ENCODE measurements around the gene LTBP1.

Gene LTBP1

DNA sequence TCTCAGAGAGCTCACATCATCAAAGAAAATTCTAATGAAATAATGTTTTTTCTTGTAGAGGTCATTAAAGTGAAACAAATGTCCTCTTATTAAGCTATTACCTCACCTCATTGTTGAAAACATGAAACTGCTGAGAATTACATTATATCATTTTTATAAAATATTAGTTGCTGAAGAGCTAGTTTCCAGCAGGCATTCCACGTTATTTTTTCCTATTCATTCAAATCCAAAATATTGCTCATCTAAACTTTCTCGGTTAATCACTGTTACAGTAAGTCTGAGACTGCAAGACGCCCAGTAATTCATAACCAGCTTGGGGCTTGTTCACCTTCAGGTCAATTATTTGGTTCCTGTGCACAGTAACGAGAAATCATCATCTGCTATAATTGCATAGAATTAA lies 391.2 kb downstream of the LTBP1 start:
- WGBS (ENCODE audit: extremely low coverage, insufficient coverage, low lambda C conversion rate), result no CpG with 5 or more reads among the region's 4 CpGs
- DNase-seq, result no peak
- no peak overlapping the region for H2BK120ac ChIP-seq (ENCODE audit: low read depth, low read length)
- H3K23ac ChIP-seq (ENCODE audit: low read length), result no peak overlapping the region
- H3K56ac ChIP-seq (ENCODE audit: low read length), result no peak overlapping the region
- no peak overlapping the region for H2BK5ac ChIP-seq (ENCODE audit: low read length)
- no peaks in the 10 kb centered on the region for H3K27me3 ChIP-seq (ENCODE audit: insufficient read depth, low read length, poor library complexity)
- no peak overlapping the region for H4K8ac ChIP-seq (ENCODE audit: low read depth, low read length)
- H3K9ac ChIP-seq (ENCODE audit: low read length), result no peak overlapping the region
- H2BK15ac ChIP-seq (replicated peaks; ENCODE audit: low read depth), result no peak overlapping the region
- H3K36me3 ChIP-seq (ENCODE audit: control insufficient read depth, insufficient read depth, low read length), result no peaks in the 10 kb centered on the region
- no peak overlapping the region for H4K5ac ChIP-seq (ENCODE audit: low read length)
- H3K79me1 ChIP-seq (ENCODE audit: low read length), result no peaks in the 10 kb centered on the region
- no peaks in the 10 kb centered on the region for H3K79me2 ChIP-seq (ENCODE audit: control insufficient read depth, insufficient read depth, low read length)
- no peaks in the 10 kb centered on the region for H3K4me1 ChIP-seq (ENCODE audit: control insufficient read depth, low read depth, low read length)
- H3K18ac ChIP-seq (ENCODE audit: low read length), result no peak overlapping the region
- H3K27ac ChIP-seq (ENCODE audit: low read depth, low read length), result no peak overlapping the region
- H2AK5ac ChIP-seq (ENCODE audit: low read length), result no peak overlapping the region
- no peak overlapping the region for H3K4me2 ChIP-seq (ENCODE audit: low read length)
- no peak overlapping the region for H3K4ac ChIP-seq (ENCODE audit: low read depth, low read length)
- no peak overlapping the region for H3K4me3 ChIP-seq (ENCODE audit: low read length)

DNA sequence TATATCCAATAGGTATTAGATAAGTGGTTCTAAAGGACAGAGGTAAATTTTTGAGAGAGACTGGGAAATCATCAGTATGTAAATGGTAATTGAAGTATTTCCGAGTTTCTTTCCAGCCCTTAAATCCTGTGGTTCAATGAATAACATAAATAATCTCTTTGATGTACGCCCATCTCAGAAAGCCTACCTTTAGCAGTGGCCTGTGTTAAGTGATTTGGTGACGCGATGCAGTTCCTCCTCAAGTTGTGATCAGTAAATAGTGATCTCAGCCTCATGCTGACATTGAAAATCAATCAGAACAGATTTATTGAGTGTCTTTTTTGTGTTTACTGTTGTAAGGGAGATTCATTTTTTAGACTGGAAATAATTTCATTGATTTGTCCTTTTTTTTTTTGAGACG lies 392.5 kb downstream of the LTBP1 start:
- DNase-seq, result no peak
- H3K56ac ChIP-seq (ENCODE audit: low read length), result no peak overlapping the region
- no peak overlapping the region for H3K4ac ChIP-seq (ENCODE audit: low read depth, low read length)
- no peak overlapping the region for H2AK5ac ChIP-seq (ENCODE audit: low read length)
- H3K27ac ChIP-seq (ENCODE audit: low read depth, low read length), result no peak overlapping the region
- no peak overlapping the region for H4K8ac ChIP-seq (ENCODE audit: low read depth, low read length)
- no peak overlapping the region for H3K4me2 ChIP-seq (ENCODE audit: low read length)
- no peaks in the 10 kb centered on the region for H3K79me1 ChIP-seq (ENCODE audit: low read length)
- no peaks in the 10 kb centered on the region for H3K36me3 ChIP-seq (ENCODE audit: control insufficient read depth, insufficient read depth, low read length)
- no peak overlapping the region for H2BK5ac ChIP-seq (ENCODE audit: low read length)
- H3K4me3 ChIP-seq (ENCODE audit: low read length), result no peak overlapping the region
- no peak overlapping the region for H3K23ac ChIP-seq (ENCODE audit: low read length)
- H2BK15ac ChIP-seq (replicated peaks; ENCODE audit: low read depth), result no peak overlapping the region
- no peak overlapping the region for H3K18ac ChIP-seq (ENCODE audit: low read length)
- no peaks in the 10 kb centered on the region for H3K4me1 ChIP-seq (ENCODE audit: control insufficient read depth, low read depth, low read length)
- H3K27me3 ChIP-seq (ENCODE audit: insufficient read depth, low read length, poor library complexity), result no peaks in the 10 kb centered on the region
- no CpG with 5 or more reads among the region's 5 CpGs for WGBS (ENCODE audit: extremely low coverage, insufficient coverage, low lambda C conversion rate)
- H3K9ac ChIP-seq (ENCODE audit: low read length), result no peak overlapping the region
- no peaks in the 10 kb centered on the region for H3K79me2 ChIP-seq (ENCODE audit: control insufficient read depth, insufficient read depth, low read length)
- H4K5ac ChIP-seq (ENCODE audit: low read length), result no peak overlapping the region
- no peak overlapping the region for H2BK120ac ChIP-seq (ENCODE audit: low read depth, low read length)

DNA sequence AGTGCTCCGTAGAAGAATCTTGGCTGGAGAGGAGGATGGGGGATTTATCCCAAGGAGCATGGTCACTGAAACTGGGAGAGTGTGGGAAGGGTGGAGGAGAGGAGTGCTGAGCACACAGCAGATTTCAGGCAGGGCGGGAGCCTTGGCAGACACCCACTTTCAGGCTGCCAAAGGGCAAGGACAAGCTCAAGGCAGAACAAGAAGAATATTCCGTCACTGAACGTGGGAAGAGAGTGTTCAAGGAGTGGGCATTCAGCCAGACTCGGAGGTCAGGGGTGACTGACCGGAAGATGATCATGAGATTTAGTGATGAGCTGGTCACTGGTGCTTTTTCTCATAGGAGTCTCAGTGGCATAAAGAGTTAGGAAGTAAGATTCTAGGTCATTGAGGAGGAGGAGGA lies 393.5 kb downstream of the LTBP1 start:
- no CpG with 5 or more reads among the region's 6 CpGs for WGBS (ENCODE audit: extremely low coverage, insufficient coverage, low lambda C conversion rate)

DNA sequence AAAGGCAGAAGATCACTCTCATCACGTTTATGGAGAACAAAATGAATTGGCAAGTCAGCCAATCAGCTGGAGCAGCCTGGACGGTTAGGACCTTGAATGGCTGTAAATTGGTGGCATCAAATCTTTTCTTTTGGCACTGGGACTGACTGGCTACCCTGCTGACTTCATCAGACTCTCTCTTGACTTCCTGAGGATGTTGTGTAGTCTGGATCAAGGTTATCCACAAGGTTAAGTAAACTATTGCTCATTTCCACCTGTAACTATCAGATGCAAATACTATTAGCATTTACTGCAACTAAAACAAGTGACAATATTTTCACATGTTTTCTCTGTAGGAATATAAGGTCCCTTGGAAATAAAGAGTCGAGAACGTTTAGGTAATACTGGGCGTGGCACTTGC lies 395.4 kb downstream of the LTBP1 start:
- H3K79me2 ChIP-seq (ENCODE audit: control insufficient read depth, insufficient read depth, low read length), result no peaks in the 10 kb centered on the region

More for the DNA sequence above, 393.5 kb downstream of the LTBP1 start:
- Histone ChIP-seq H4K5ac (ENCODE audit: low read length) (no peak overlapping the region), H3K4me3 (ENCODE audit: low read length) (no peak overlapping the region), H3K79me1 (ENCODE audit: low read length) (no peaks in the 10 kb centered on the region), H3K27me3 (ENCODE audit: insufficient read depth, low read length, poor library complexity) (peaks cover 1% of the 10 kb centered on the region), H3K36me3 (ENCODE audit: control insufficient read depth, insufficient read depth, low read length) (no peaks in the 10 kb centered on the region), H3K4me1 (ENCODE audit: control insufficient read depth, low read depth, low read length) (no peaks in the 10 kb centered on the region), H2AK5ac (ENCODE audit: low read length) (no peak overlapping the region), H3K4me2 (ENCODE audit: low read length) (no peak overlapping the region), H2BK15ac (replicated peaks; ENCODE audit: low read depth) (no peak overlapping the region), H3K18ac (ENCODE audit: low read length) (no peak overlapping the region), H2BK120ac (ENCODE audit: low read depth, low read length) (no peak overlapping the region), H3K9ac (ENCODE audit: low read length) (no peak overlapping the region), H3K27ac (ENCODE audit: low read depth, low read length) (no peak overlapping the region), H3K4ac (ENCODE audit: low read depth, low read length) (no peak overlapping the region), H4K8ac (ENCODE audit: low read depth, low read length) (no peak overlapping the region), H3K79me2 (ENCODE audit: control insufficient read depth, insufficient read depth, low read length) (no peaks in the 10 kb centered on the region), H3K56ac (ENCODE audit: low read length) (no peak overlapping the region), H3K23ac (ENCODE audit: low read length) (no peak overlapping the region), H2BK5ac (ENCODE audit: low read length) (no peak overlapping the region)
- no peak for DNase-seq

DNA sequence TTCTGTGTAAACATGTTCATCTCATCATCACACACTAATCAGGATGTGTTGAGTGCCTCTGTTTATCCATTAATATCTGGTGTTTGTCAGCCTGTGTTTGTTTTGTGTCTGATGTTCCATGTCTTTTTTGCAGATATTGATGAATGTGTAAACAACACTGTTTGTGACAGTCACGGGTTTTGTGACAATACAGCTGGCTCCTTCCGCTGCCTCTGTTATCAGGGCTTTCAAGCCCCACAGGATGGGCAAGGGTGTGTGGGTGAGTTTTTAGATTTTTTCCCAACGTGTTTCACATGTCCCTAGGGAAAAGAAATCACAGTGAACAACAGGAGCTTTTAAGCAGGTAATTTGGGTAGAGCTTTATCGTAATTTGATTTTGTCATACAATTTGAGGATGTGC lies 396.0 kb downstream of the LTBP1 start:
- Histone ChIP-seq H3K4me1 (ENCODE audit: control insufficient read depth, low read depth, low read length) (no peaks in the 10 kb centered on the region), H3K36me3 (ENCODE audit: control insufficient read depth, insufficient read depth, low read length) (no peaks in the 10 kb centered on the region), H3K4ac (ENCODE audit: low read depth, low read length) (no peak overlapping the region), H3K9ac (ENCODE audit: low read length) (no peak overlapping the region), H3K18ac (ENCODE audit: low read length) (no peak overlapping the region), H3K23ac (ENCODE audit: low read length) (no peak overlapping the region), H3K56ac (ENCODE audit: low read length) (no peak overlapping the region), H2AK5ac (ENCODE audit: low read length) (no peak overlapping the region), H4K8ac (ENCODE audit: low read depth, low read length) (no peak overlapping the region), H2BK15ac (replicated peaks; ENCODE audit: low read depth) (no peak overlapping the region), H2BK5ac (ENCODE audit: low read length) (no peak overlapping the region), H4K5ac (ENCODE audit: low read length) (no peak overlapping the region), H3K4me2 (ENCODE audit: low read length) (no peak overlapping the region), H3K79me1 (ENCODE audit: low read length) (no peaks in the 10 kb centered on the region), H3K79me2 (ENCODE audit: control insufficient read depth, insufficient read depth, low read length) (no peaks in the 10 kb centered on the region), H3K4me3 (ENCODE audit: low read length) (no peak overlapping the region), H3K27ac (ENCODE audit: low read depth, low read length) (no peak overlapping the region), H2BK120ac (ENCODE audit: low read depth, low read length) (no peak overlapping the region), H3K27me3 (ENCODE audit: insufficient read depth, low read length, poor library complexity) (peaks cover 1% of the 10 kb centered on the region)
- DNase-seq, result no peak
- WGBS (ENCODE audit: extremely low coverage, insufficient coverage, low lambda C conversion rate), result no CpG with 5 or more reads among the region's 4 CpGs

More for the DNA sequence above, 395.4 kb downstream of the LTBP1 start:
- no peak overlapping the region for H3K23ac ChIP-seq (ENCODE audit: low read length)
- no CpG with 5 or more reads among the region's 5 CpGs for WGBS (ENCODE audit: extremely low coverage, insufficient coverage, low lambda C conversion rate)
- H3K4me2 ChIP-seq (ENCODE audit: low read length), result no peak overlapping the region
- peaks cover 1% of the 10 kb centered on the region for H3K27me3 ChIP-seq (ENCODE audit: insufficient read depth, low read length, poor library complexity)
- no peak overlapping the region for H3K4me3 ChIP-seq (ENCODE audit: low read length)
- H2BK120ac ChIP-seq (ENCODE audit: low read depth, low read length), result no peak overlapping the region
- no peak for DNase-seq
- H4K8ac ChIP-seq (ENCODE audit: low read depth, low read length), result no peak overlapping the region
- no peaks in the 10 kb centered on the region for H3K36me3 ChIP-seq (ENCODE audit: control insufficient read depth, insufficient read depth, low read length)
- no peak overlapping the region for H3K56ac ChIP-seq (ENCODE audit: low read length)
- no peak overlapping the region for H2BK5ac ChIP-seq (ENCODE audit: low read length)
- no peak overlapping the region for H3K18ac ChIP-seq (ENCODE audit: low read length)
- no peak overlapping the region for H4K5ac ChIP-seq (ENCODE audit: low read length)
- H2BK15ac ChIP-seq (replicated peaks; ENCODE audit: low read depth), result no peak overlapping the region
- no peak overlapping the region for H3K4ac ChIP-seq (ENCODE audit: low read depth, low read length)
- no peaks in the 10 kb centered on the region for H3K4me1 ChIP-seq (ENCODE audit: control insufficient read depth, low read depth, low read length)
- no peak overlapping the region for H3K27ac ChIP-seq (ENCODE audit: low read depth, low read length)
- H2AK5ac ChIP-seq (ENCODE audit: low read length), result no peak overlapping the region
- H3K9ac ChIP-seq (ENCODE audit: low read length), result no peak overlapping the region
- no peaks in the 10 kb centered on the region for H3K79me1 ChIP-seq (ENCODE audit: low read length)

DNA sequence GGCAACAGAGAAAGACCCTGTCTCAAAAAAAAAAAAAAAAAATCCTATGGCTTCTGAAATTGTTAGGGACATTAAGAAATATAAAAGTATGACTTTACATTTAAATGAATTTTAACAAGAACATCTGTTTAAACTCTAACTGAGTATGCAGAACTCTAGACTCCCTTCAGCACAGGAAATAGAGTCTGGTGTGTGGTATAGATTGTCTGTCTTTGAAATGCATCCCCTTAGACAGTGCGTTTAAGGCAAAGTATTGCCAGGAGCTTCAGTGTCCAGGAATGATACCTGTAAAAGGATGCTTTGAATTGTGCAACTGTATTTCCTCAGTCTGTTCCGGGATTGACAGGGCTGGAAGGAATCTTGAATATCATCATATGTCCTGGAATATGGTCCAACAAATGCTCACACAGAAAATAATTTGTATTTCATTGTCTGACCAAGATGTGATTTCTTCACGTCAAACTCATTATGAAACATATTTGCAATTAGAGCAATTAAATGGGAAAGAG lies 396.7 kb downstream of the LTBP1 start:
- H3K4me3 ChIP-seq (ENCODE audit: low read length), result no peak overlapping the region
- no peak overlapping the region for H2AK5ac ChIP-seq (ENCODE audit: low read length)
- H2BK5ac ChIP-seq (ENCODE audit: low read length), result no peak overlapping the region
- H3K4ac ChIP-seq (ENCODE audit: low read depth, low read length), result no peak overlapping the region
- no peak overlapping the region for H3K27ac ChIP-seq (ENCODE audit: low read depth, low read length)
- no peaks in the 10 kb centered on the region for H3K79me1 ChIP-seq (ENCODE audit: low read length)
- no peaks in the 10 kb centered on the region for H3K79me2 ChIP-seq (ENCODE audit: control insufficient read depth, insufficient read depth, low read length)
- no peak overlapping the region for H3K18ac ChIP-seq (ENCODE audit: low read length)
- no peak for DNase-seq
- no CpG with 5 or more reads among the region's 3 CpGs for WGBS (ENCODE audit: extremely low coverage, insufficient coverage, low lambda C conversion rate)
- H3K36me3 ChIP-seq (ENCODE audit: control insufficient read depth, insufficient read depth, low read length), result no peaks in the 10 kb centered on the region
- no peak overlapping the region for H2BK120ac ChIP-seq (ENCODE audit: low read depth, low read length)
- no peaks in the 10 kb centered on the region for H3K4me1 ChIP-seq (ENCODE audit: control insufficient read depth, low read depth, low read length)
- H2BK15ac ChIP-seq (replicated peaks; ENCODE audit: low read depth), result no peak overlapping the region
- H4K8ac ChIP-seq (ENCODE audit: low read depth, low read length), result no peak overlapping the region
- H4K5ac ChIP-seq (ENCODE audit: low read length), result no peak overlapping the region
- no peak overlapping the region for H3K23ac ChIP-seq (ENCODE audit: low read length)
- H3K9ac ChIP-seq (ENCODE audit: low read length), result no peak overlapping the region
- peaks cover 1% of the 10 kb centered on the region for H3K27me3 ChIP-seq (ENCODE audit: insufficient read depth, low read length, poor library complexity)
- H3K4me2 ChIP-seq (ENCODE audit: low read length), result no peak overlapping the region
- no peak overlapping the region for H3K56ac ChIP-seq (ENCODE audit: low read length)

Data from mesendoderm (in vitro differentiated cells).